A673 (cell line): ENCODE measurements around the gene MAP7D2. TPM values are rescaled to one million over a fixed set of nuclear protein-coding genes. Genes with fewer than 3 reads are reported as not detected.

Experiments
- BruUV-seq: library from RNA; stranded (reverse); fragments of 400-500 nt; replicated peaks from 2 replicates; lab custom pipeline; 2021; lab: Mats Ljungman, UMichigan
- CTCF ChIA-PET: fragments of 300-600 bp; sonication (Branson Sonifier 250); formaldehyde crosslinking; loops from one replicate; lab custom pipeline; 2022; ENCODE audit warnings: antibody characterized with exemption; lab: Charles Lee
- POLR2A ChIA-PET: fragments of 300-600 bp; sonication (Branson Sonifier 250); formaldehyde crosslinking; loops from one replicate; lab custom pipeline; 2022; ENCODE audit warnings: antibody characterized with exemption; ENCODE audit not compliant: low non-redundant PET; lab: Charles Lee
- DNase-seq: peaks from one replicate; pipeline ENCODE4 v3.0.0-alpha.2; 2015; ENCODE audit warnings: low spot score
- H3K27ac ChIP-seq: fragments of 200-600 bp; sonication (generic); 2 replicates; pipeline ENCODE4 v1.5.1; 2016; ENCODE audit warnings: mixed run types, low read depth, mild to moderate bottlenecking, mixed read lengths, antibody characterized with exemption, low read length; ENCODE audit not compliant: poor library complexity, severe bottlenecking
- H3K27me3 ChIP-seq: fragments of 200-600 bp; sonication (generic); replicated peaks from 2 replicates; pipeline ENCODE4 v1.6.1; 2017; ENCODE audit warnings: mixed run types, low read depth, mild to moderate bottlenecking, mixed read lengths, antibody characterized with exemption, low read length; ENCODE audit not compliant: insufficient read depth, poor library complexity
- H3K36me3 ChIP-seq: fragments of 200-600 bp; sonication (generic); 2 replicates; pipeline ENCODE4 v1.6.1; 2016; ENCODE audit warnings: mixed run types, mild to moderate bottlenecking, mixed read lengths, antibody characterized with exemption, low read length; ENCODE audit not compliant: insufficient read depth, poor library complexity, severe bottlenecking
- H3K4me1 ChIP-seq: fragments of 200-600 bp; sonication (generic); 2 replicates; pipeline ENCODE4 v1.6.1; 2017; ENCODE audit warnings: mixed run types, mild to moderate bottlenecking, mixed read lengths, antibody characterized with exemption, low read length; ENCODE audit not compliant: insufficient read depth, poor library complexity, severe bottlenecking
- H3K4me3 ChIP-seq: fragments of 200-600 bp; sonication (generic); 2 replicates; pipeline ENCODE4 v1.5.1; 2016; ENCODE audit warnings: low read depth, mixed run types, mild to moderate bottlenecking, mixed read lengths, low read length; ENCODE audit not compliant: poor library complexity, severe bottlenecking
- H3K9me3 ChIP-seq: fragments of 200-600 bp; sonication (generic); 2 replicates; pipeline ENCODE4 v1.6.1; 2016; ENCODE audit warnings: mixed run types, low read depth, mild to moderate bottlenecking, mixed read lengths, antibody characterized with exemption, low read length; ENCODE audit not compliant: poor library complexity, severe bottlenecking
- EZH2 ChIP-seq: fragments of 200-600 bp; sonication (generic); IDR thresholded peaks from 2 replicates; pipeline ENCODE4 v1.6.1; 2017; ENCODE audit warnings: borderline replicate concordance, low read depth, mild to moderate bottlenecking, mixed read lengths, antibody characterized with exemption, low read length; ENCODE audit not compliant: poor library complexity, severe bottlenecking
- intact Hi-C: fragments of 100-400 bp; cut with micrococcal nuclease; formaldehyde crosslinking; loops from one replicate; pipeline ENCODE4 v1.10.0; 2022; ENCODE audit not compliant: unreplicated experiment
- total RNA-seq: library from RNA; stranded (reverse); gene quantifications from 2 replicates; pipeline ENCODE4 v1.2.3, GENCODE V29; 2021
- TF ChIP-seq, protein P1 (sequence below): fragments of 300-800, 200-600 bp; sonication (generic); conservative IDR thresholded peaks from 2 replicates; pipeline ENCODE4 v1.5.1; 2017; ENCODE audit warnings: low read depth, mild to moderate bottlenecking, antibody characterized with exemption, low read length, moderate library complexity, mixed read lengths

MAP7D2 gene
- total RNA-seq, 1 experiment from 2014 or later = 1.2 TPM

DNA sequence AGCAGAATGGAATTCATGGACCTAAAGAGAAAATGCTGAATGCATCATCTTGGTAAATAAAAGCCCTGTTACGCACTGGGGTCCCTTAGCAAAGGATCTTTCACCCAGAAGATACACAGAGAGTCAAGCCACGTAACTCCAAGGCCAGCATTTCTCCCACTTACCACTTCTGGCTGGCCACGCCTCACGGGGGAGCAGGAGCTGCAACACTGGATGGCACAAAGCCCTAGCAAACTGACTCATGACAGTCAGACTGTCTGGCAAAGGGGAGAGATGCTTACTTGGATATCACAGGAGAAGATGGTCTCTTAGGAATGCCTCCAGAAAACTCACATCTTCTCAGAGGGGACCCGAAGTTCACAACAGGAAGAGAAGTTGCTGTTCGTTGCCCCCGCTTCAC lies 74.5 kb downstream of the MAP7D2 start:
- H3K27me3 ChIP-seq = no peaks in the 10 kb centered on the region
- TF ChIP-seq EZH2 = no peak
- TF ChIP-seq, protein P1, sequence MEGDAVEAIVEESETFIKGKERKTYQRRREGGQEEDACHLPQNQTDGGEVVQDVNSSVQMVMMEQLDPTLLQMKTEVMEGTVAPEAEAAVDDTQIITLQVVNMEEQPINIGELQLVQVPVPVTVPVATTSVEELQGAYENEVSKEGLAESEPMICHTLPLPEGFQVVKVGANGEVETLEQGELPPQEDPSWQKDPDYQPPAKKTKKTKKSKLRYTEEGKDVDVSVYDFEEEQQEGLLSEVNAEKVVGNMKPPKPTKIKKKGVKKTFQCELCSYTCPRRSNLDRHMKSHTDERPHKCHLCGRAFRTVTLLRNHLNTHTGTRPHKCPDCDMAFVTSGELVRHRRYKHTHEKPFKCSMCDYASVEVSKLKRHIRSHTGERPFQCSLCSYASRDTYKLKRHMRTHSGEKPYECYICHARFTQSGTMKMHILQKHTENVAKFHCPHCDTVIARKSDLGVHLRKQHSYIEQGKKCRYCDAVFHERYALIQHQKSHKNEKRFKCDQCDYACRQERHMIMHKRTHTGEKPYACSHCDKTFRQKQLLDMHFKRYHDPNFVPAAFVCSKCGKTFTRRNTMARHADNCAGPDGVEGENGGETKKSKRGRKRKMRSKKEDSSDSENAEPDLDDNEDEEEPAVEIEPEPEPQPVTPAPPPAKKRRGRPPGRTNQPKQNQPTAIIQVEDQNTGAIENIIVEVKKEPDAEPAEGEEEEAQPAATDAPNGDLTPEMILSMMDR = no peak
- CTCF ChIA-PET = no interaction called here
- POLR2A ChIA-PET = no interaction called here
- no peak overlapping the region for H3K27ac ChIP-seq
- BruUV-seq = no TSS peak
- DNase-seq = no peak
- no peak overlapping the region for H3K4me3 ChIP-seq
- H3K36me3 ChIP-seq = no peaks in the 10 kb centered on the region
- intact Hi-C loops = no loop called here
- H3K4me1 ChIP-seq = no peaks in the 10 kb centered on the region
- H3K9me3 ChIP-seq = no peaks in the 10 kb centered on the region

DNA sequence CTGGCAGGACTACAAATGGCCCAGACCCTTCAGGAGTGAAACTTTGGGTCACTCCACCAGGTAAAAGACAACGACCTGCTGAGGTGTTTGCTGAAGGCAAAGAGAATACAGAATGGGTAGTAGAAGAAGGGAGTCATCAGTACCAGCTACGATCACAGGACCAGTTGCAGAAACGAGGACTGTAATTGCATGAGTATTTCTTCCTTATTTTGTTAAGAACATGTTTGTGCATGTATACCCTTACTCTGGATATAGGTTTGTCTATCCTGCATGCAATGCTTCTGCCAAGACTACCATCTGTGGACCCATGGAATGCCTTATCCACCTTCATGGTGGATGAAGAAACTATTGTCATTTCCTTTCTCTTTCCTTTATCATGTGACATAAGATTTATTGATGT lies 77.7 kb downstream of the MAP7D2 start:
- BruUV-seq = no TSS peak
- ChIA-PET POLR2A (no interaction called here), CTCF (no interaction called here)
- no peak overlapping the region for H3K27ac ChIP-seq
- no peak for DNase-seq
- H3K9me3 ChIP-seq = no peaks in the 10 kb centered on the region
- H3K4me1 ChIP-seq = no peaks in the 10 kb centered on the region
- no peak for TF ChIP-seq EZH2
- TF ChIP-seq, protein P1 = no peak
- intact Hi-C loops = no loop called here
- no peaks in the 10 kb centered on the region for H3K27me3 ChIP-seq
- H3K4me3 ChIP-seq = no peak overlapping the region
- no peaks in the 10 kb centered on the region for H3K36me3 ChIP-seq

DNA sequence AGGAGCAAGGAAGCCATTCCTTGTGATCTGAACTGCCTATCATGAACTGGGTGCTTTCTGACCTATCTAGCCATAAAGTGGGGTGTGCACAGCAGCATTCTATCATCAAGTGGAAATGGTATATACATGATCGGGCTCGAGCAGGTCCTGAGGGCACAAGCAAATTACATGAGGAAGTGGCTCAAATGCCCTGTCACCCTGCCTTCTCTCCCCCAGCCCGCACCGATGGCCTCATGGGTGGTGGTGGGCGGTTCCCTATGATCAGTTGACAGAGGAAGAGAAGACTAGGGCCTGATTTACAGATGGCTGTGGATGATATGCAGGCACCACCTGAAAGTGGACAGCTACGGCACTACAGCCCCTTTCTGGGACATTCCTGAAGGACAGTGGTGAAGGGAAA lies 79.5 kb downstream of the MAP7D2 start:
- no peak overlapping the region for H3K4me3 ChIP-seq
- no peak for DNase-seq
- H3K4me1 ChIP-seq = no peaks in the 10 kb centered on the region
- intact Hi-C loops = no loop called here
- ChIA-PET CTCF (no interaction called here), POLR2A (no interaction called here)
- no peaks in the 10 kb centered on the region for H3K27me3 ChIP-seq
- no peaks in the 10 kb centered on the region for H3K9me3 ChIP-seq
- H3K36me3 ChIP-seq = no peaks in the 10 kb centered on the region
- no TSS peak for BruUV-seq
- TF ChIP-seq, protein P1 = no peak
- no peak for TF ChIP-seq EZH2
- H3K27ac ChIP-seq = no peak overlapping the region
